NCI-H1105 (cell line): ENCODE results near the gene VSIR.

ENCODE experiments used
- DNase-seq: peaks from one replicate; lab custom pipeline; 2025; lab: John Stamatoyannopoulos, UW

The VSIR gene

DNA sequence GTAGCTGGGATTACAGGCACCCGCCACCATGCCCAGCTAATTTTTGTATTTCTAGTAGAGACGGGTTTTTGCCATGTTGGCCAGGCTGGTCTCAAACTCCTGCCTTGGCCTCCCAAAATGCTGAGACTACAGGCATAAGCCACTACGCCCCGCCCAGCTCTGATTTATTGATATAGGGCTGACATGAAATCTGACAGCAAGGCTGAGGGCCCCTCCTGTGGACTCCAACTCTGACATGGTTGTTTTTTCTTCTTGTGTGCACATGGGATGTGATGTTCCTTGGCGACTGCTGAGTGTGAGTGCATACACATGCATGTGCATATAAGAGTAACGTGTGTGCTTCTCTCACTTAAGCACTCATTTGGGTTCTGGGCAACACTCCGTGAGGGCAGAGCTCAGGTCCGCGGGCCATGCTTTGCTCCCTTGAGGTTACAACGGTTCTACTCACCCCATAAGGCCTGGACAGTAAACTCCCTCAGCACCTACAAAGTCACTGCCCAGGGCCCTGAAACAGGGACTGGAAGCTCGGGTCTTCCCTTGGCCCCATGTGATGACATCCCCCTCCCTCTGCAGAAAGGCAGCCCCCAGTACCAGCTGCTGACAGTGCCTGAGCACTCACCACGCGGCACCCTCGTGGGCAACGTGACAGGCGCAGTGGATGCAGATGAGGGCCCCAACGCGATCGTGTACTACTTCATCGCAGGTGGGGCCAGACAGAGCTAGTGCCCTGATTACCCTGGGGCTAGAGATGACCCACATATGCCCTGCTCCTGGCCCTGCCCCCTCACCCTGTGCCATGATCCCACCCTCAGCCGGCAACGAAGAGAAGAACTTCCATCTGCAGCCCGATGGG, 33.6 kb upstream of the VSIR start:
- no peak for DNase-seq

DNA sequence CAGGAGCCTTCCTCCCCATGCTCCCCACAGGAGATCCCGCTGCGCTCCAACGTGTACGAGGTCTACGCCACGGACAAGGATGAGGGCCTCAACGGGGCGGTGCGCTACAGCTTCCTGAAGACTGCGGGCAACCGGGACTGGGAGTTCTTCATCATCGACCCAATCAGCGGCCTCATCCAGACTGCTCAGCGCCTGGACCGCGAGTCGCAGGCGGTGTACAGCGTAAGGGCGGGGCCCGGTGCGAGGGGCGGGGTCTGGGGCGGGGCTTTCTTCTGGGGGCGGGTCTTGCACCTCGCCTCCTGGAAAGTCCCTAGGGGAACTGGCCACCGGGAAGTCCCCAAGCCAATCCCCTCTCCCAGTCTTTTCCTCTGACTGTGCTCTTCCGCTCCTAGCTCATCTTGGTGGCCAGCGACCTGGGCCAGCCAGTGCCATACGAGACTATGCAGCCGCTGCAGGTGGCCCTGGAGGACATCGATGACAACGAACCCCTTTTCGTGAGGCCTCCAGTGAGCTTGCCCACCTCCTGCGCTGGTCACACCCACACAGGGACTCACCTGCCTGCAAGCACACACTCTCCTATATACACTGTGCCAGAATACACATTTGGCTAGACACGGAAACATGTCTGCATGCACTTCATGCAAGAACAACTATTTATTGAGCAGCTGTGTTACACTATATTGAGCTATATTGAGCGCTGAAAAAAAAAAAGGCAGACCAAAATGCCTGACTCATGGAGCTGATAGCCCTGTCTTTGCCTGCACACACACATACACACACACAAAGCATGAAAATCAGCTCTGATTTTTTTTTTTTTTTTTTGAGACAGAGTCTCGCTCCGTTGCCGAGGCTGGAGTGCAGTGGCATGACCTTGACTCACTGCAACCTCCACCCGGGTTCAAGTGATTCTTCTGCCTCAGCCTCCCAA, 32.7 kb upstream of the VSIR start:
- DNase-seq: no peak

DNA sequence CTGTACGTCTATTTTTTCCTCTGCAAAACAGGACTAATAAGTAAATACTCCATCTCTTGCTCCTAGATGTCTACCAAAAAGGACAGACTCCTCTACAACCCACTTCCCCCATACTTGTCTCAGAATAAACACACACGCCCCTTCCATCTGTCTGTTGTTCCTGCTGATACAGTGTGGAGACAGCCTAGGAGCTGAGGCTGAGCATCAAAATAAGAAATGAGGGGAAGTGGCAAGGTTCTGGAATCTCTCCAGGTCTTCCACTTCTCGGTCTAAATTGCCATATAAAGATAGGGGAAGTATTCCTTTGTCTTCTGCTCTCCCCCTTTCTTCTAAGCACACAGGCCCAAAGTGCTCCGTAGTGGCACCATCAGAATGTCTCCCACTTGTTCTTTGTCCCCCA, 30.8 kb upstream of the VSIR start:
- no peak for DNase-seq

DNA sequence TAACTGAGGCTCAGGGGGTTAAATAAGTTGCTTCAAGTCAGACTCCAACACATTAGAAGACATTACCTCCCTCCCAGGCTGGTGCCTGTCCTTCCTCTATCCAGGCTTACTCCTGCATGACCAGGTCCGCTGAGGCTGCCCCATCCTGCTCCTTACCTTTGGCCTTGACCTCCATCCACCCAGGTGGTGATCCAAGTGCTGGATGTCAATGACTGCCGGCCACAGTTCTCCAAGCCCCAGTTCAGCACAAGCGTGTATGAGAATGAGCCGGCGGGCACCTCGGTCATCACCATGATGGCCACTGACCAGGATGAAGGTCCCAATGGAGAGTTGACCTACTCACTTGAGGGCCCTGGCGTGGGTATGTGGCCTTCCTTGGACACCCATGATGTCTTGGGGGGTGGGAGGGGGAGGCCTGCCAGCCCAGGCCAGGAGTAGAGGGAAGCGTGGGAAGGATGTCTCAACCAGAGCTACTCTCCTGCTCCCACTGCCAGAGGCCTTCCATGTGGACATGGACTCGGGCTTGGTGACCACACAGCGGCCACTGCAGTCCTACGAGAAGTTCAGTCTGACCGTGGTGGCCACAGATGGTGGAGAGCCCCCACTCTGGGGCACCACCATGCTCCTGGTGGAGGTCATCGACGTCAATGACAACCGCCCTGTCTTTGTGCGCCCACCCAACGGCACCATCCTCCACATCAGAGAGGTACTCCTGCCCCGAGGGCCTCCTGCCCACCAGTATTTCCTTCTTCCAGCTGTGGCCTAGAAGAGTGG, 29.6 kb upstream of the VSIR start:
- no peak for DNase-seq

DNA sequence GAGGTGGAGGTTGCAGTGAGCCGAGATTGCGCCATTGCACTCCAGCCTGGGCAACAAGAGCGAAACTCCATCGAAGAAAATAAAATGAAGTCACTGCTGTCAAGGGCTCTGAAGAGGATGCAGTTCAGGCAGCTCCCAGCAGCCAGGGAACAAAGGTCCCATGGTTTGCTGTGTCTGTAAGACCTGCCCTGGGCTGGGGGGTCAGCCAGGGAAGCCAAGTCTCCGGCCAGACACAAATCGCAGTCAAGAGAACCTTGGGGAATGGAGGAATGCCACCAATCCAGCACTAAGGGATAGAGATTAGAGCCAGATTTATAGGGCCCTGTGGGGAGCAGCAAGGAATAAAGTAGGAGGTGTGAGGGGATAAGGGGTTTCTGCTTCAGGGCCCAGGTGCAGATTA, 28.9 kb upstream of the VSIR start:
- DNase-seq: no peak

DNA sequence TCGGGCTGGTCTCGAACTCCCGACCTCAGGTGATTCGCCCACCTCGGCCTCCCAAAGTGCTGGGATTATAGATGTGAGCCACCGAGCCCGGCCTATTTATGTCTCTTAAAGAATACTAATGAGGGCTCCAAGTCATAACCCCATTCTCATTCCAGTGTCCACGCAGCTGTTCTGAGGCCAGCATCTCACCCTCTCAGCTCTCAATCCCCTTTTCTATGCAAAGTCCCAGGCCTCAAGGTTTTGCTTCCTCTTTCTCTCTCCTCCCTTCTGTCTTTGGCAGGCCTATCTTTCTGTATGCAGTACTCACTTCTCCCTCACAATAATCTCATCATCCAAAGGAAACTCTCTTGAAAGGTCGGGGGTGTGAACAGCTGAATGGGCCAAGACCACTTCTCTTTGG, 28.0 kb upstream of the VSIR start:
- no peak for DNase-seq

DNA sequence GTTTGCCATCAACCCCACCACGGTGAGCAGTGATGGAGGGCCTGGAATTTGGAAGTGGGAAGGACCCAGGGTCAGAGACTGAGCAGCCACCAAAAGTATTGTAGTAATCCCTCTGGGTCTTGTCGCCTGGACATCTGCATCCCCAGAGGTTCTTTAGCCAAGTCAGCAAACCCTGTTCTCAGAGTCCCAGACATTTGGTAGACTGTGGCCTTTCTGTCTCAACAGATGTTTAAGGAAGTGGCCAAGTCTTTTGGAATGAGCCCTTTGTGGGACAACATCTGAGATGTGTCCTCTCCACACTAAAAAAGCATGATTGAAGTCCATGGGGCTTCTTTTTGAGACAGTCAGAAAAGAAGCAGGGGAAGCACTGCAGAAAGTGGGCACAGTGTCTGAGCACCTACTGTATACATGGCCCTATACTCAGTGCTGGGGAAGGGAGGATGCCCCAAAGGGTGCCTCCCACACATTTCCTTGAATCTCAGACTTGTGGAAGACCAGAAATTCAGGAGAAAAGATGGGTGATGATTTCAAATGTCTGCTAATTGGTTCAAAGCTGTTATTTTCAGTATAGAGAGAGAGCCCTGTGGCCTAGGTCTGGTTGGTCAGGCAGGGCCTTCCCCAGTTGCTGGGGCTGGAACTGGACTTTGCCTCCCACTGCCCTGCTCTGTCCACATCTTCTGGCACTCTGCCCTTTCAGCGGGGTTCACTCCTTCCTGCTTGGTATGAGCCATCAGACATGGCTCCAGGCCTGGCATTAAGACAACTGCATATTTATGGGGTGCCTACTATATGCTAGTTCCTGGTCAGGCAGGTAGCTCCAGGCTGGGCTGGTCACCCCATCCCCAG, 26.5 kb upstream of the VSIR start:
- no peak for DNase-seq

DNA sequence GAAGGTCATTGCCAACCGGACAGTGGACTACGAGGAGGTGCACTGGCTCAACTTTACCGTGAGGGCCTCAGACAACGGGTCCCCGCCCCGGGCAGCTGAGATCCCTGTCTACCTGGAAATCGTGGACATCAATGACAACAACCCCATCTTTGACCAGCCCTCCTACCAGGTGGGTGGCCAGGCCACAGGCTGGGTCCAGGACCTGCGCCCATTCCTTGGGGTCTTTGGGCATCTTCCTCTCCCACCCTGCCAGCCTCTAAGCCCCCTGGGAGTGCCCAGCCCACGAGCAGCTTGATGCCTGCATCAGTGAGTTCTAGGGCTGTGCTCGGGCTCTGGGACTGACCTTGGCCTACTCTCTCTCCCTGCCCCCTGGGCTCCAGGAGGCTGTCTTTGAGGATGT, 25.8 kb upstream of the VSIR start:
- no peak for DNase-seq

DNA sequence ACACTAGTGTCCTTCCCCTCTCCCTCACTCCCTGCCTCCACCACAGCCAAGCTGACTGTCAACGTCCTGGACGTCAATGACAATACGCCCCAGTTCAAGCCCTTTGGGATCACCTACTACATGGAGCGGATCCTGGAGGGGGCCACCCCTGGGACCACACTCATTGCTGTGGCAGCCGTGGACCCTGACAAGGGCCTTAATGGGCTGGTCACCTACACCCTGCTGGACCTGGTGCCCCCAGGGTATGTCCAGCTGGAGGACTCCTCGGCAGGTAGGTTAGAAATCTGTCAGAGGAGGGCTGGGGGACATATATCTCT, 24.9 kb upstream of the VSIR start:
- DNase-seq: no peak

DNA sequence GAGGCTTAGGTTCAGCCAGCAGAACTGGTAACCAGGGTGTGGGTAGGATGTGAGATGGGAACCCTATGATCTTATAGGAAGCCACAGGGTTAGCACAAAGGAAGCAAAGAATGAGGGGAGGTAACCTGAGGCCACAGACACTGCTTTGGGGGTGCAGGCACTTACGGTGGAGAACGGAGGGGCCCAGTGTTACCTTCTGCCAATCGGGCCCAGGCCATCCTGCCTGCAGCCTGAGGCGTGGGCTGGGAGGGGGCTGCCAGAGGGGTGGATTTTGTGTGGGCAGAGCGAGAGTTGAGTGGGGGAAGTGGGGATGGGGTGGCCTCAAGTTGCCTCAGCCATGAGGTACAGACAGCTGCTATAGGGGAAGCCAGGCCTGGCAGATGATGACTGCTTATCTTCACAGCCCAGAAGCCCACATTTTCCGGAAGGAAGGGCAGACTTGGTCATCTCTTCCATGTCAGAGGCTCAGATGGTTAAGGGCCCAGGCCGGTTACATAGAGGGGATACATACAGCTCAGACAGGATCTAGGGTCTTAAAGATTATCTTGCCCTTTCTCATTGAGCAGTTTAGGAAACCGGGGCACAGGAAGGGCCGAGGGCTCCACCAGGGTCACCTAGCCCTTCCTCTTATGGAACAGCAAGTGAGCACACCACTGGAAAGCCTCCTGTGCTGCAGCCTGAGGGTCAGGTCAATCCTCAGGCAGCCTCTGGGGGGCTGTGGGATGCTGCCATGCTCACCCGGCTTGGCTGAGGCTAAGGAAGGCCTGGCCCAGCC, 24.4 kb upstream of the VSIR start:
- no peak for DNase-seq

DNA sequence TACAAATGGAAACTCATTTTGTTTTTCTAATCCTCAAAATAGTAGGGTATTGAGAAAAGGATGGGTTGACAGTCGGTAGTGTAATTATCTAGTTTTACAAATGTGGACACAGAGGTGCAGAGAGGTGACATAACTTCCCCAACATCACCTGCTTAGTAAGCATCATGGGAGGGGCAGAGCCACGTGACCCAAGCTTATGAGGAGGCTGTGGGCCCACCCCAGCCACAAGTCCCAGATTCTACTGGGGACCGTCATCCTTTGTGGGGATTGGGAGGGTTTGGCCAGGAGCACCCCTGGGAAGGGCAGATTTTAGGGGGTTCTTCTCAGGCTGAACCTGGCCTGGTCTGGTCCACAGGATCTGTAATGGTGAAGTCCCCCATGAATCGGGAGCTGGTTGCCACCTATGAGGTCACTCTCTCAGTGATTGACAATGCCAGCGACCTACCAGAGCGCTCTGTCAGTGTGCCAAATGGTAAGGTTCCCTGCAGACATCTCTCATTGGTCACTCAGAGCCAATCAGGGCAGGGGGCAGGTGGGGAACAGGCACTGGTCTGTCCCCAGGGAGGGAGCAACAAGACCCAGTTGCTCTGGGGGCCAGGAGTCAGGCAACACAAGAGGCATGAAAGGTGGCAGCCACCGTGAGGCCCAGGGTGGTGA, 23.6 kb upstream of the VSIR start:
- DNase-seq: no peak

DNA sequence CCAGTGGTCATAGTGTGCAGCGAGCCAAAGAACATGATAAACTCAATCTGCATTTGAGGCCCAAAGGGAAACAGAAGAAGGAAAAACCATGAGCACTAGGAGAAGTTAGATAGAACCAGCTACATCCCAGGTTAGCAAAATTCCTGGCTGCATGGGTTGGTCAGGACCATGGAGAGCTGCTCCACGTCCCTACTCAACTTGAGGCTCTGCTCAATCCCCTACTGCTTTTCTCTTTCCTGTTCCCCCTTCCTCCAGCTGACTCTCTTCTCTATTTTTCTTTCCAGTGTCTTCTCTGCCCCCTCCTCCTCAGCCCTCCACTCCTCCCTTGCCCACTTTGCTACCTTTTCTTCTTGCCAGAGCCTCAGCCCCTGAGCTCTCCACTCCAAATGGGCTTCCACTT, 21.9 kb upstream of the VSIR start:
- no peak for DNase-seq

DNA sequence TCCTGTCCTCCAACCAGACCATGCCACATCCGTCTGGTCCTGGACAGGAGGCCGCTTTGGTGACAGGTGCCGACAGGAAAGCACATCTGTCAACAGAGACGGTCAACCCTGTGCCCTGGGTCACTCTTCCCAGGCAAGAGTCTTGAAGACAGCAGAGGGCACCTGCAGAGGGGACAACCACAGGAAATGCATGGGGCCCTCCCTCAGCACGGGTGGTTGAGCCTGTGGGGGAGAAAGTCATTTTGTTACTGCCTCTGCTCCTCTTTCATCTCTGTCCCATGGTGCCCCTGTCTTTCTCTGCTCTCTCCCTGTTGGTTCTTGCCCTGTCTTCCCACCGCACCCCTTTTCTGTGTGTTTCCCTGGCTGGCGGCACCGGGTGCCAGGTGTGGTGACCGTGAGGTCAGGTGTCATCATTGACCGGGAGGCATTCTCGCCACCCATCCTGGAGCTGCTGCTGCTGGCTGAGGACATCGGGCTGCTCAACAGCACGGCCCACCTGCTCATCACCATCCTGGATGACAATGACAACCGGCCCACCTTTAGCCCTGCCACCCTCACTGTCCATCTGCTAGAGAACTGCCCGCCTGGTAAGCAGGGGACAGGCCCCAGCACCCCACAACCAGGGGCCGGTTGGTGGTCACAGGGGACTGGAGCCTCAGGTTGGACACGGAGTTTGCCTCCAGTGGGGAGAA, 17.6 kb upstream of the VSIR start:
- no peak for DNase-seq

DNA sequence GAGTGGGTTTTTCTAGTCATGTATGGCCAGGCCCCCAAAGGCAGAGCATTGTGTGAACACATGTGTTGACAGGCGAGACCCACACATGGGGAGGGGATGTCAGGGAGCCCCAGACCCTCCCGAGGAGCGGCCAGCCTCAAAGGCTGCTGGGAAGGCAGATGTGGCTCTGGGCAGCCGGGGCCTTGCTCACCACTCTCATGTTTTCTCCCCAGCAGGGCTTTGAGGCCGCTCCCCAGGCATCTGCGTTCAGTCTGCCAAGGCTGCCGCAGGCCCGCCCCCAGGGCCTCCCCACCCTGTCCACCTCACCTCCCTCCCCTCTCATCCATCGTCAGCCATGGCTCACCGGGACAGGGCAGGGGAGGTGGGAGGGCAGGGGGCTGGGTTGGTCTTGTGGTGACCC, 16.6 kb upstream of the VSIR start:
- DNase-seq: no peak

DNA sequence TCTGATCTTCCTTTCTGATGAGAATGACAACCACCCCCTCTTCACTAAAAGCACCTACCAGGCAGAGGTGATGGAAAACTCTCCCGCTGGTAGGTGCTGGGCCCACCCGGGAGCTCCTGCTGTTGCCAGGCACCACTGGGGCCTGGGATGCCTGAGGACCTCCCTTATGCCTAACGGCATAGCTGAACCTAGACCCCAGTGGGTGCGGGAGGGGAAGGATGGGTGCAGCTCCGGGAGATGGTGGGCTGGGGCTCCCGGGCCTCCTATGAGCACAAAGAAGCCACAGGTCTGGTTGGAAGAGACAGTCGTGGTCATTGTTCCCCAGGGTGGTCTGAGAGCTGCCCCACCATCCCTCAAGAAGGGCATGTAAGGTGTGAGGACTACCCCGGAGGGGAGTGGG, 15.6 kb upstream of the VSIR start:
- no peak for DNase-seq

DNA sequence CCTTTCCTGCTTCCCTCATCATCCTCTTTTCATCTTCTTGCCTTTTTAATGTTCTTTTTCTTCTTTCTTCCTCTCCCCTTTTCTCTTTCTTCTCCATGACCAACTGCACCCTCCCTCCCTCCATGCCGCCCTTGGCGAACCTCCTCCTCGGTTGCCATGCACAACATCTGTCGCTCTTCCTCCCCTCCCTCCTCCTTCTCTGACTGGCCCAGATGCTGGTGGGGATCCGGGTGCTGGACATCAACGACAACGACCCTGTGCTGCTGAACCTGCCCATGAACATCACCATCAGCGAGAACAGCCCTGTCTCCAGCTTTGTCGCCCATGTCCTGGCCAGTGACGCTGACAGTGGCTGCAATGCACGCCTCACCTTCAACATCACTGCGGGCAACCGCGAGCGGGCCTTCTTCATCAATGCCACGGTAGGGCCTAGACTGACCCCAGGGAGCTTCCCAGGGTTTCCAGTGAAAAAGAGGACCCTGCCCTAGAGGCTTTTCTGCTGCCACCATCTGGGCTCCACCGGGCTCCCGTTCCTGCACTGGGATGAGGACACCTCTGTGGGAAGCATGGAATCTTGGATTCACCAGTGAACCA, 11.5 kb upstream of the VSIR start:
- no peak for DNase-seq

DNA sequence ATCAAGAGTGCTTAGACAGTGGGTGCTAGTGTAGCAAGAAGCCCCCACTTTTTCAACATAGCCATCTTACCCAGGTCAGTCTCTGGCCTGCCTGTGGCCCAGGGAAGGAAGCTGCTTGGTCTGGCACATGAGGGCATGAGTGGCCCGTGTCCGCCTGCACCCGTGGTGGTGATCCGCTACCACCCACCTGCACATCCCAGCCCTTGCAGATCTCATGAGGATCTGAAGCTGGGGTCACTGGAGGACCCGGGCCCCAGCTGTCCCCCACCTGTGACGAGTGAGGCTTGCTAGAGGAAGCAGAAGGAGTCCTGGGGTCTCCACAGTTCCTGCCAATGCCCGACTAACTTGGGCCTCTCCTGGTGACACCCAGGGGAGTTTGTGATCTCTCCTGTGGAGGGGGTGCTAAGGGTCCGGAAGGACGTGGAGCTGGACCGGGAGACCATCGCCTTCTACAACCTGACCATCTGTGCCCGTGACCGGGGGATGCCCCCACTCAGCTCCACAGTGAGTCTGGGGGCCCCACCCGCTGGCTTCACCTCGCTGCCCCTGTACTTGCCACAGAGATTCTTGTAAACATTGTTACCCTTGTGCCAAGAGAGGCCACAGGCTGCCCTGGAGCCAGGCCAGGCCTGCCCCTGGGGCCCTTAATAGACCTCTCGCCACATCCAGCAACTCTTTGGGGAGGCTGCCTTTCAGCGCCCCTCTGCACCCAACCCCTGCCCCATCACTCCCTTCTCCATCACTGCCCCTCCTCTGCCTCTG, 10.8 kb upstream of the VSIR start:
- no peak for DNase-seq

DNA sequence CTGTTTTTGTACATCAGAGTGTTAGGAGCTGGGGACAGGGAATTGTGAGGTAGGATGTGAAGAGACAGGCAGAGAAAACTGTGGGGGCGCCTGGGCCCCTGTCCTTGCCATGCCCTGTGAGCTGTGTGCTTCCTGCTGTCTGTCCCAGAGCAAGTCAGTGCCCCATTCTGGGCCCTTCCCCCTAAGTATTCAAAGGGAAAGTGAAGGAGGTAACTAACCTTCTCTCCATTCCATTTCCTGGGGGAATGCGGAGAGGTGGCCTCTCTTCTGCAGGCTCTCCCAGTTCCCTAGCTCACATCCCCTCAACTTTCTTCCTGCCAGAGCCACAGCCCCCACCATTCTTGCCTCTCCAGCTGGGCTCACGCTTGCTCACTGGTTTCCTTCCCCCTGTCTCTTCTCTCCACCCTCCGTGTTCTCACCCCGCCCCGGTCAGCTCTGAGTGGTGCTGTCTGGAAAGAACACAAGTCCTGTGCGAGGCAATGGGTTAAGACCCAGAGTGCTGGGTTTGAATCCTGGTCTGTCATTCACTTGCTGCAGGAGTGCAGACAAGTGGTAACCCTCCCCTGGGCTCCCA, 9.7 kb upstream of the VSIR start:
- no peak for DNase-seq
